Lung microvascular endothelial cell (primary cell): ENCODE measurements around the gene BTBD9. TPM values are rescaled to one million over a fixed set of nuclear protein-coding genes. Genes with fewer than 3 reads are reported as not detected.
A peak's percentile ranks its signal among the peaks of the same experiment; 100 is the strongest.

Experiments used
- DNase-seq, 2 donors: peaks; one replicate each; pipeline versions ENCODE4 v3.0.0 to v3.0.0-alpha.2; 2010; ENCODE audit warnings: low read depth in 2 of 2
- total RNA-seq: library from RNA; depleted of rRNA; stranded (reverse); fragments of >200 nt; gene quantifications from 2 replicates; pipeline ENCODE4 v1.2.1, GENCODE V29; 2014

BTBD9 gene
- total RNA-seq, 1 donor from 2014 or later = 7.1 TPM

DNA sequence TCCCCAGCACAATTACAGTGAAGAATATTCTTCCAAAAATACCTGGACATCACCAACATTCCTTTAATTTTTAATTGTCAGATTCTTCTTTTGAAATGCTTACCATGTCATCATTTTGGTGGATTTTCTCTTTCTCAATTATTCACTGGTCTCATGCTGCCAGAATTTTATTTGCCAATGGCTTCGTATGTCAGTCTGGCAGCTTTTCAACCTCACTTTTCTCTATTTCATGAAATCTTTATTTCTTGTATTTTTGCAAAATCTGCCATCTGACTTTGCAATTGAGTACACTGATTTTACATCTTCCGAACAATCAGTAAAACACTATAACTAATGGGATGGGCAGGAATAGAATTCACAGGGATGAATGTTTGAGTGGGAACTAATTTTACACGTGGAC lies 84.1 kb downstream of the BTBD9 start:
- no peak for DNase-seq

DNA sequence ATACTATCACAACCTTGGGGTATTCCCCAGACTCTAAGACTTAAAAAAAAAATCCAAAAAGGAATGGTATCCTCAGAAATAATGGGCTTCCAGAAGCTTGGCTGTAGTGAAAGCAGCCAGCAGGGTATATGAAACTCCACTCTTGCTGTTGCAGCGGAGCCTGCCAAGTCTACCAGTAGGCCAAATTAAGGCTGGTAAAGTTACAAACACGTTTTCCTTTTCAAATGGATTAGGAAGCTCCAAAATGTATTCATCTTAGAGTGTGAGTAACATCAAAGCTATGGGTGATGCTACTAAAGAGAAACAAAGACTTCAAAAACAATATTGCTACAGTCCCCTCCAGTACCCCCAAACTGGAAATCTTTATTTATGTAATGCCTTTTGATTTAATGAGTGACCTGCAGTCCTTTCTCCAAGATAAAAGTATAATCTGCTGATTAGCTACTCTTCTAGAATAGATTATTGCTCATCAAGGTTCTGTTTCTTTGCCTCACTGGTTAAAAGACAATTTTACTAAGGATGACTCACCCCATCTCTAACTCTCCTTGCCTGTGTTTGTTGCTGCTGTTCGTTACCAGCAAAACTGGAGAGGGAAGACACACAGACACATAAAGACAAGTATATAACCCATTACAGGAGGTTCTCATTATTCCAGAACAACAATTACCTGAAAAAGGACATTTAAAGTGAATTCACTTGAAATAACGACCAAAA lies 84.9 kb downstream of the BTBD9 start:
- peak in 1 of 2 donors; percentile 44 for DNase-seq

DNA sequence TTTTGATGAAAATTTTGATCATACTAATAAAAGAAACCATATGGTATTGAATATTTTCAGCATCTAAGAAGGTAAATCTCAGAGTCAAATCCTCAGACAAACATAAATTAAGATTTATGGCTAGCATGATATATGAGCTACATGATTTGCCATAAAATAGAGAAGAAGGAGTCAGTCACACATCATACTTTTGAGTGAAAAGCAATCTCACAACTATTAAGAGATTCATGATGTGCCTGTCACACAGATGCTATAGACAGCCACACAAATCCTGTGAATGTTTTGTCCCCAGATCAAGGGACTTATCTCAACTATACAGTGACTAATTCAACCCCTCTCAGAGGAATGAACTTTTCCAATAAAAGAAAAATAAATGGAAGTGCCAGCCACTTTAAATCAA lies 85.7 kb downstream of the BTBD9 start:
- DNase-seq = no peak

- no peak for DNase-seq
Observed at GRCh38 chr6:38552121-38552520, 87.6 kb downstream of the BTBD9 start.

DNA sequence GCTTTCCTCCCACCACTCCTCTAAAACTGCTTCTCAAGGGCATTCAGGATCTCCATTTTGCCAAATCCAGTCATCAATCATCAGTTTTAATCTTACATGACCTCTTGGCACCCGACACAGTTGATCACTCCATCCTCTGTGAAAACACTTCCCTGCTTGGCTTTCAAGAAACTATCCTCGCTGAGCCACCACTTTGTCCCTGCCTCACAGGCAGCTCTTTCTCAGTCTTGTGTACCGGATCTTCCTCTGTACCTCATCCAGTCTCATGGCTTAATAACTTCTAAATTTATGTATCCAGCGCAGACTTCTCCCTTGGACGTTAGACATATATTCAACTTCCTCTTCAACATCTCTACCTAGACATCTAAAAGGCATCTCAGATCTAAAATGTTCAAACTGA lies 89.9 kb downstream of the BTBD9 start:
- no peak for DNase-seq

GRCh38 chr6:38549180-38549579 lies 90.5 kb downstream of the BTBD9 start:
- no peak for DNase-seq

DNA sequence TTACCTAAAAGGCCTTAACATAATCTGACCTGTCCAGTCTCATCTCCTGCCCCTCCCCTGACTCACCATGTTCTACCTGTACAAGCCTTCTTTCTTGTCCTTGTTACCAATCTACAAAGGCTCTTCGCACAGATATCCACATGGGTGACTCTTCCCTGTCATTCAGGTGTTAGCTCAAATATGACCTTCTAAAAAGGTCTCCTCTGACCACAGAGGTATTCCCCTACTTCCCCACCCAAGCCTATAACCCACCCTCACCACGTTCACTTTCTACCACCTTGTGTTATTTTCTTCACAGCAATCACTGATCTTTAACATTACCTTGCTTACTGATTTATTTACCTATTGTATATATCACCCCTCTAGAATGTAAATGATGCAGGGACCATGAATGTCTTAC lies 96.7 kb downstream of the BTBD9 start:
- DNase-seq = no peak

DNA sequence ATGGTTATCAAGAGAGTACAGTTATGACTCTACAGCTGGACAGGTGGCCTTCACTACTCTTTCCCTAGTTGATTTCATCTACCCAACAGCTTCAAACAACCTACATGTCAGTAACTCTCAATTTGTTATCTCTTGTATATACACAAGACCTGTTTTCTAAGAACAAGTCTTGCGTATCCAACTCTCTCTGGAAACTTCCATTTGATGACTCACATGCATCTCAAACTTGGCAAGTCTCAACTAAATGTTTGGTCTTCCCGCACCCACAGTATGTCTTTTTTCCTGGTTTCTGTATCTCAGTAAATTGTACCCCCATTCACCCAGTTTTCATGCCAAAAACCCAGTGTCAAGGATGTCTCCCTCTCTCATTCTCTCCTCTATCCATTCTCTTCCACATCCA lies 97.7 kb downstream of the BTBD9 start:
- peak in 1 of 2 donors; percentile 15 for DNase-seq

DNA sequence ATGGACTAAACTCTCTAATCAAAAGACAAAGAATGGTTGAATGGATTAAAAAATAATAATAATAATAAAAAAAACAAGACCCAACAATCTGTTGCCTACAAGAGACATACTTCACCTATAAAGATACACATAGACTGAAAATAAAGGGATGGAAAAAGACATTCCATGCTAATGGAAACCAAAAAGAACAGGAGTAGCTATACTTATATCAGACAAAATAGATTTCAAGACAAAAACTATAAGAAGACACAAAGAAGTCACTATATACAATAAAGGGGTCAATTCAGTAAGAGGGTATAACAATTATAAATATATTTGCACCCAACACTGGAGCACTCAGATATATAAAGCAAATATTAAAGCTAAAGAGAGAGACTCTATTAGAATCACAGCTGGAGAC lies 106.7 kb downstream of the BTBD9 start:
- DNase-seq = no peak

- DNase-seq = peak in 1 of 2 donors; percentile 19
Observed at GRCh38 chr6:38531134-38531533, 108.6 kb downstream of the BTBD9 start.

GRCh38 chr6:38528196-38528965 lies 111.3 kb downstream of the BTBD9 start:
- DNase-seq = no peak

DNA sequence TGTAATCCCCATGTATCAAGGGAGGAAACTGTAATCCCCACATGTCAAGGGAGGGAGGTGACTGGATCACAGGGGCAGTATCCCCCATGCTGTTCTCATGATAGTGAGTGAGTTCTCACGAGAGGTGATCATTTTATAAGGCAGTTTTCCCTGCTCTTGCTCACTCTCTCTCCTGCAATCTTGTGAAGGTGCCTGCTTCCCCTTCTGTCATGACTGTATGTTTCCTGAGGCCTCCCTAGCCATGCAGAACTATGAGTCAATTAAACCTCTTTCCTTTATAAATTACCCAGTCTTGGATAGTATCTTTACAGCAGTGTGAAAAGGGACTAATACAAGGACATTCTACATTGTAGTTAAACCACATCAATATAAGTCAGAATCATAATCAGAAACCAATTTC lies 112.4 kb downstream of the BTBD9 start:
- DNase-seq = peak in 1 of 2 donors; percentile 66

GRCh38 chr6:38525888-38526287 lies 113.8 kb downstream of the BTBD9 start:
- DNase-seq = no peak

- peak in 1 of 2 donors; percentile 37 for DNase-seq
Observed at GRCh38 chr6:38524436-38525145, 115.1 kb downstream of the BTBD9 start.

- DNase-seq = no peak
Observed at GRCh38 chr6:38522322-38522721, 117.4 kb downstream of the BTBD9 start.

DNA sequence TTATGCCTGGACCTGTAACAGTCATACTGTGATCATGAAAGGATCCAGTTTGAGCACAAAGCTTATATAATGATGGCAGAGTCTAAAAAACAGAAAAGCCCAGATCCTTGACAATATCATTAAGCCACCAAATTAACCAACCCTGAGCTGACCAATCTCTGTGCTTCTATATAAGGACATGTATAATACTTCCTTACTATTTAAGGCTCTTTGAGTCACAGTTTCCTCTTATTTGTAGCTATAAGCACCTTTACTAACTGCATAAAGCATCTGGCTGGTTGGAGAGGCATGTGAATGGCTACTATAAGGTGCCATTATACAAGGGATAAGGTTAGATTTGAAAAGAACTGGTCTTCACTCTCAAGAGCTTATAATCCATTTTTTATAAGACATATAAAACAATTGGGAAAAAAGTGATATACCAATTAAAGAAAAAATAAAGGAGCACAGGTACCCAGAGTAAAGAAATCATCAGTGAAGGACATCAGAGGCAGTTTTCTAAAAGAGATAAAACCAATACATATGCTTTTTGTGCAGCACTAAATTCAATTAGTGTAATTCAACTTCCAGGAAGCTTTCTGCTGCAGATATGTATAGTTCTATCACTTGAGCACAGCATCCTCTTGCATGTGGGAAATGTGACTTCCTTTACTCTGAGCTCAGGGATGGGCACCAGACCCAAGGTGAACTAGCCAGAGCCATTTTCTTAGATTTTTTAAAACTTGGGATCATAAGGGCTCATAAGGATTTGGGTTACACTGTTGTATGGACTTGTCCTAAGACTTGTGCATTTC lies 121.0 kb downstream of the BTBD9 start:
- peak in 1 of 2 donors; percentile 19 for DNase-seq

DNA sequence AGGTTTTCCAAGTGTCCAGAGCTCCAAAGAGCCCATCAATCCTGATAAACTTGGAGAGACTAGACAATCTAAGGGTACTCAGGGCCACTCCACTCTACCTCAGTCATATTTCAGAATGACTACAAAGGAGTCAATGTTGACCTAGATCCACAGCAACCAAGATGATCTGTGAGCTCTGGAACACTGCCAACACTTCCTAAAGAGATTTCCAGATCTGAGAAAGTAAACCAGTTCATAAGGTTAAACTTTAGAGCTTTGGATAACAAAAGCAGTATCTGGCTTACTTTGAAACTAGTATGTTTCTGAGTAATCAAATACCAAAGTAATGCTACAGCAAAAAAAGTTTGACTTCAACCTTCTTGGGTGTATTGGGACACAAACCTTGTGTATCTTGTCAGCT lies 122.7 kb downstream of the BTBD9 start:
- DNase-seq = peak in 1 of 2 donors; percentile 80

DNA sequence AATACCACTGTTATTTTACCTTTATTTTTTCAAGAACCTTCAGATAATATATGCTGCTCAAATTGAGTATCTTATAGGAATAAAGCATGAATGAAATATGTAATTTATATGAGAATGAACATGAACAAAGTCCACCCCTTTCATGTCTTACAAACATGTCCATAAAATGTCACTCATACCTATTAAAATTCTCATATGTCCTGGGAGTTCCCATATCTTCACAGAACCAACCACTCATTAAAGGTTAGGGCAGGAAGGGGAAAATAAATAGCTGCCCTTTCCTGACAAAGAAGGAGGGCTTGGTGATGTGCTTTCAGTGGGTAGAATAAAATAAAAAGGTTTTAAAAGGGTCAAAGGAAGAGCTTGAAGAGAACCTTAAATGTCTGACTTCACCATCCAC lies 125.3 kb downstream of the BTBD9 start:
- DNase-seq = no peak

GRCh38 chr6:38512211-38512610 lies 127.5 kb downstream of the BTBD9 start:
- no peak for DNase-seq

DNA sequence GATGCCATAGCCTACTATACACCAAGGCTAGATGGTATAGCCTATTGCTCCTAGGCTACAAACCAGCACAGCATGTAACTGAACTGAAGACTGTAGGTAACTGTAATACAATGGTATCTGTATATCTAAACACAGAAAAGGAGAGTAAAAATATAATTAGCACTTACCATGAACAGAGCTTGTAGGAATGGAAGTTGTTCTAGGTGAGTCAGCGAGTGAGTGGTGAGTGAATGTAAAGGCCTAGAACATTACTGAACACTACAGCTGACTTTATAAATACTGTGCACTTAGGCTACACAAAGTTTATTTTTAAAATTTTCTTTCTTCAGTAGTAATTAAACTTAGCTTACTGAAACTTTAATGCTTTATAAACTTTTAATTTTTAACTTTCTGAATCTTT lies 129.5 kb downstream of the BTBD9 start:
- DNase-seq = peak in 1 of 2 donors; percentile 25

GRCh38 chr6:38509713-38510112 lies 130.0 kb downstream of the BTBD9 start:
- peak in 1 of 2 donors; percentile 21 for DNase-seq

DNA sequence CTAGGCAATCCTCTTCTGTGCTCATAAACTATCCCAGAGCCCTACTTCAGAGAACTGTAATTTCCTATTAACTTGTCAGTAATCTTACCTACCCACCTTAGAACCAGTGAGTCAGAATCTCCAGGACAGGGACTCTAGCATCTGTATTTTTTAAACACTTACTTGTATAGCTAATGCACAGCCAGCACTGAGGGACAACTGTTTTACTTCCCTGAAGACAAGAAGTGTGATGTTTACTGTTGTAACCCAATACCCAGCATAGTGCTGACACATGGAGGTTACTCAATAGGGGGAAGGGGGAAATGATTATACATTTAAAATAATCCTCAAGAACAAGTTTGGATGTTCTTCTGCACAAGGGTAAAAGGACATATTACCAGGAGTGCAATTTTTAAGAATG lies 130.8 kb downstream of the BTBD9 start:
- no peak for DNase-seq
